Measurements from ENCODE around the gene KRT36.

The KRT36 gene

GRCh38 chr17:41489531-41489930 lies at the start of gene KRT36:
KRT36 (minus strand) TSS chr17:41489910; CDS start chr17:41489864, 46 bp downstream.
- no peak for DNase-seq (ENCODE audit: low read depth)

DNA sequence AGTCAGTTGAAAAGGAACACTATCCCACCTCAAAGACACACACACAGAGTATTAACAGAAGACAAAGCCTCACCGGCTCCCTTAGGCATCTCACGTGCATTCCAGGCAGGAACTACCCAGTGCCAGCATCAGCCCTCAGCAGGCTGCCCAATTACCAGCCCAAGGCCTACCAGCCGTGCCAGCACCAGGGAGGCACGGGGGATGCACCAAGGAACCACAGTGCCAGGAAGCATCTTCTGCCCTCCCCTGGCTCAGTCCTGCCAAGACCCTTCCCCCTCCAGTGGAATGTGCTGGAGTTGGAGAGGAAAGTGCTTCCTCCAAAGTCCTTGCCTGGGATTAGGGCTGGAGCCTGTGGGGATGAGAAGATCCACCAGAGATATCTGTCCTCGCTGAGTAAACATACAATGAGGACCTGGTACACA lies 49.4 kb upstream of the KRT36 start:
- DNase-seq (ENCODE audit: low read depth) = no peak

- DNase-seq (ENCODE audit: low read depth) = no peak
Observed at GRCh38 chr17:41538565-41538991, 48.9 kb upstream of the KRT36 start.

- no peak for DNase-seq (ENCODE audit: low read depth)
Observed at GRCh38 chr17:41537990-41538389, 48.3 kb upstream of the KRT36 start.

GRCh38 chr17:41537614-41537954 lies 47.9 kb upstream of the KRT36 start:
- no peak for DNase-seq (ENCODE audit: low read depth)

GRCh38 chr17:41536741-41537613 lies 47.3 kb upstream of the KRT36 start:
- no peak for DNase-seq (ENCODE audit: low read depth)

DNA sequence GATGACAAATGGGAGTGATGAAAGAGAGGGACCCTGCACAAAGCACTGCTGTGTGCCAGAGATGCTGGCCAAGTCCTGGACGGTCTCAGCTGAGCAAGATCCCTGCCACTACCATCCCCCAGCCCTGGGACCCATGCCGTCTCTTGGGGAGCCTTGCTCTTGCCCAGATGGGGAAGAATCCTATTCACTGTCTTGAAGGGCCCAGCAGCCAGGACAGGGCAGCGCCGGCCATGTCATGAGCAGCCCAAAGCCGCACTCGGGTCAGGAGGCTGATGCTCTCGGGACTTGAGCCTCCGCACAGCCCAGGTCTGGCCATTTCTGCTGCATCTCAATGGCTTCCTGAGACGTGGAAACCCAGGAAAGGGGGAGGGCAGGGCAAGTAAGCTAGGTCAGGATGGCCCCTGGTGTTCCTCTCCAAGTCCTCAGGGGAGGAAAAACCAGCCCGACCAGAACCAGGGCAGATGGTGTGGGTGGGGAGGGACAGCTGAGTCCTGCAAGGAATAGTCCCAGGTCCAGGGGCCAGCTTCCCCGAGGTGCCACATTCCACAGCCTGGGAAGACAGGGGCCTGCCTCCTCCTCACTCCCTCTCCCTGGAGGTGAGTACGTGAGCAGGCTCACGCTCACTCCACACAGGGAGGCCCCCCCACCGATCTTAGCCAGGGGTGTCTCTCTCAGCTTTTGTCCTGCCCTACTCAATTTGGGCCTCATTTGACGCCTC lies 46.2 kb upstream of the KRT36 start:
- no peak for DNase-seq (ENCODE audit: low read depth)

DNA sequence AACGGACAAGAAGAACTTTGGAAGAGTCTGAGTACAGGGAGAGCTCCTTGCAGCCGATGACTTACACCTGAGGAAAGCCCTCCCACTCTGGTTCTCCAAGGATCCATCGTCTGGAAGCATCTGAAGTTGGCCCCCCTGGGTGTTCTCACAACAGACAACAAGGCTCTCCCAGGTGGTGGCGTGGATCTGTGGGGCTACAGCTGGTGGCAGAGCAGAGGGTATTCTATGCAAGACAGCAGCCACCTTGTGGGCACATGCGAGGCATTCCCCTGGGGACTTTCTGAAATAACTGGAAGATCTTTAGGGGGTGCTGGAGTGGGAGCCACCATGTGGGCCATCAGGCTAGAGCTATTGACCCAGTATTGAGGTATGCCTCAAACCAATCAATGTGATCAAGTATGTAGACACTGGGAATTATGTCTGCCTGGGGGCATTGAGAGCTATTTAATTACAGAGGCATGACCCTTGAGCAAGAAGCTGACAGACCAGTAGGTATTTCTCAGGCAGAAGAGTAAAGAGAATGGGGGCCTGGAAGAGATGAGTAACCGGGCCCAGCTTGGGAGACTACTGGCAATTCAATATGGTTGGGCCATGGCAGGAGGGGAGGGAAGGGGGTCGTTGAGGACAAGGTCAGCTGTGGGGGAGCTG lies 45.3 kb upstream of the KRT36 start:
- DNase-seq (ENCODE audit: low read depth) = no peak

GRCh38 chr17:41533613-41534012 lies 43.9 kb upstream of the KRT36 start:
- DNase-seq (ENCODE audit: low read depth) = no peak

- no peak for DNase-seq (ENCODE audit: low read depth)
Observed at GRCh38 chr17:41532947-41533570, 43.3 kb upstream of the KRT36 start.

DNA sequence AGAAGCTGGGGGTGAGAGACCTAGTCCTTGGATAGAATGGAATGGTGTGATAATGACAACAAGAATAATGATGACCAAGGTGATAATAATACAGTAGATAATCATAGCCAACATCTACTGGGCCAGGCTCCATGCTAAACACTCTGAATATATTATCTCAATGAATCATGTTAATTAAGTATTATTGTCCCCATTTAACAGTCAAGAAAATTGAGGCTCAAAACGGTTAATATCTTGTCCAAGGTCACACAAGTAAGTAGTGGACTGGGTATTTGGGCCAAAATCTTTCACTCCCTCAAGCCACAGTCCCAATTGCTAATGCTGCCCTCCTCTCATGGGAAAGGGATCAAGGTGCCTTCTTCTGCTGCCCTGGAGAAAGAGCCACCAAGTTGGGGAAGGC lies 42.3 kb upstream of the KRT36 start:
- no peak for DNase-seq (ENCODE audit: low read depth)

GRCh38 chr17:41530062-41531048 lies 40.6 kb upstream of the KRT36 start:
- DNase-seq (ENCODE audit: low read depth) = no peak

DNA sequence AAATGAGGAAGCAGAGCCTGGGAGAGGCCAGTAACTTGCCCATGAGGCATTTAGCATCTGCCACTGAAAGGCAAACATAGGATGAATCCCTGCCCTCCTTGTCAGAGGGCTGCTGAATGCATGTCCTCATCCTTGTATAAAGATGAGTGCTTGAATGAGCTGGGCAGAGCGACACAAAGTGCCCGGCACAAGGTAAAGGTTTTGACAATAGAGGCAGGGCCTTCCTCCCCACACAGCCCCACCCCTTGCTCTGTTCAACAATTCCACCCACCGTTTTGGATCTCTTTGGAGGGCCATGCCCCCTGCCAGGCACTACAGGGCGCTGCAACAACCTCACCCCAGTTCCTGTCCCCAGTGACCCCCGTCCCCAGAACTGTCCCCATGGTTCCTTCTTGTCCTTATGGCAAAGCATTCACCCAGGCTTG lies 39.8 kb upstream of the KRT36 start:
- no peak for DNase-seq (ENCODE audit: low read depth)

DNA sequence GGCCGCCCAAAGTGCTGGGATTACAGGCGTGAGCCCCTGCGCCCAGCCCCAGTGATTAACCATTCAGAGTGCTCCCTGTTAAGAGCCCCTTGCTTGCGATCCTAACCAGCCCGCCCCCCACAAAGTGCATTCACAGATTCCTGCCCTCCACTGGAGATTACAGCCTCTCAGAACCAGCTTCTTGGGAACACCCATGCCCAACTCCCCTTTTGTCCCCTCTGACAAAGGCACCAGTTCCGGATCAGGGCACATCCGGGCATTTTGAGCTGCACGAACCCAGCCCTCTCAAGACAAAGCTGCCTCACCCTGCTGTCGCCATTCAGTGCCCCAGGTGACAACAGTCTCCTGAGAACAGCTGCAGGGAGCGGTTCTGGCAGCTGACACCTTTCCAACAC lies 39.2 kb upstream of the KRT36 start:
- no peak for DNase-seq (ENCODE audit: low read depth)

GRCh38 chr17:41527063-41528023 lies 37.6 kb upstream of the KRT36 start:
- DNase-seq (ENCODE audit: low read depth) = no peak

GRCh38 chr17:41524261-41524660 lies 34.6 kb upstream of the KRT36 start:
- DNase-seq (ENCODE audit: low read depth) = no peak

GRCh38 chr17:41523787-41524186 lies 34.1 kb upstream of the KRT36 start:
- DNase-seq (ENCODE audit: low read depth) = no peak

GRCh38 chr17:41523225-41523593 lies 33.5 kb upstream of the KRT36 start:
- no peak for DNase-seq (ENCODE audit: low read depth)

DNA sequence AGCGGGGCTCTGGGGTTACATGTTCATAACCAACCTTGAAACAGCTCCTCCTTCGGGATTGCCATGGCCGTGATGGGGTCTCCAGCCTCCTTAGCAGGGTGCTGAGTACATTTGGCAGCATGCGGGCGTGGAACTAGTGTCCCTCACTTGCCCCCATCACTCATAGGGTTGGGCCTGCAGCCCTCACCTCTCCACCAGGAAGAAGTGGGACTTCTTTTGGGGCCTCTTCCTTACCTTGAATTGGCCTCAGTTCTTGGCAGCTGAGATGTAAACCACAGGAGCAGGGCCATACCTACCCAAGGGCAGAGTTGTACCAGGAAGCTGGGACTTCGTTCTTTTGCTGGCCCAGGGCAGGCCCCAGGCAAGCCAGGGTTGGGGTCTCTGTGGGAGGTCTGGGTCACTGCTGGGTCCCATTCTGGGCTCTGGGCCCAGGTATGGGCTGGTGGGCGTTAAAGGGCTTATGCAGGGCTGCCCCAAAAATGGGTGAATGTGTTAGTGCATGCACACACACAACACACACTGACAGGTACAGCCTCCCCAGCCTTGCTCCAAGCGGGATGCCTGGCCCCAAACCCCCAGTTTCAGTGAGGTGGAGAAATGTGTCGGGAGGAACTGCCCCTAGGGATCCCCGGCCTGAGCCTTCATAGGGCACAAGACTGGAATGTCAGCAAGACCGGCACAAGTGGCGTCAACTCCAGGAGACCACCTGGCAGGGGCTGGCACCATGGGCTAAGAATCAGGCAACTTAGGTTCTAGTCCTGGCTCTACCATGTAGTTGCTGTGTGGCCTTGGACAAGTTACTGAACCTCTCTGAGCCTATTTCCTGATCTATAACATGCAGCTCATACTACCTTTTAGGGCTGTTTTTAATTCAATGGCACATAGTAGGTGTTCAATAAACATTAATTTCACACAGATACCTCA lies 32.9 kb upstream of the KRT36 start:
- no peak for DNase-seq (ENCODE audit: low read depth)
